ENCODE results near the gene DLX5. TPM values are rescaled to one million over a fixed set of nuclear protein-coding genes. Genes with fewer than 3 reads are reported as not detected.

DLX5 gene
- total and polyA plus RNA-seq, 8 donors = 0.09 TPM; not detected in 7

DNA sequence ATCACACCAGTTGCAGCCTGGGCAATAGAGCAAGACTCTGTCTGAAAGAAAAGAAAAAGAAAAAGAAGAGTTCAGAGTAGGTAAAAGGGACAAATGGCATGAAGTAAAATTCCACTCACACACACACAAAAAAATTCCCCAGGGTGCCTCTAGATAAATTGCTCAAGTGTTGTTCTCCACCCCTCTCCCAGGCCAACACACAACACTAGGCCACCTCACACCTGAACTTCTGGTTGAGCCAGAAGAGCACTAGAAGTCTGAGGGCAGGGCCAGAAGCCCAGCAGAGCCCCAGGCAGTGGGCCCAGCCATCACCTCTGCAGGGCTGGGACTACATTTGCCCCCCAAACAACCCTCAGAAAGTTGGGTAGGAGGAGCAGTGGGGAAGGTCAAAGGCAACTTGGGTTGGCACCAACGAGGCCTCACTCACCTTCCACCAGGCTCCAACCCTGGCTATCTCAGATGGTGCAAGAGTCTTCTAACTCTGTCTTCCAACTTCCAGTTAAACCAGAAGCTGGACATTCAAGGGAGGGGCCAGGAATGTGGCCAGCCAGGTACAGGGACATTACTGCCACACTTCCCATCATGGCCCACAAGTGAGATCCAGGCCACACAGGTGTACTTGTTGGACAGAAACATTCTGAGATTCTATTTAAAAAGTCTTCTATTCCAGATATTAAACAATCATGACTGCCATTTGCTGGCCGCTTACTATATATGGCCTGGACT, 44.9 kb downstream of the DLX5 start:
- Histone ChIP-seq H3K4me1 (no peaks in the 10 kb centered on the region), H3K4me3 (no peak overlapping the region), H3K27me3 (no peaks in the 10 kb centered on the region), H3K9me3 (no peaks in the 10 kb centered on the region), H3K27ac (no peak overlapping the region), H3K36me3 (no peaks in the 10 kb centered on the region)
- 90% methylated on average over 2 of the region's 2 CpGs for WGBS, 2 donors
- ATAC-seq (no peak), DNase-seq (no peak), FAIRE-seq (no peak)
- TF ChIP-seq, protein P1, sequence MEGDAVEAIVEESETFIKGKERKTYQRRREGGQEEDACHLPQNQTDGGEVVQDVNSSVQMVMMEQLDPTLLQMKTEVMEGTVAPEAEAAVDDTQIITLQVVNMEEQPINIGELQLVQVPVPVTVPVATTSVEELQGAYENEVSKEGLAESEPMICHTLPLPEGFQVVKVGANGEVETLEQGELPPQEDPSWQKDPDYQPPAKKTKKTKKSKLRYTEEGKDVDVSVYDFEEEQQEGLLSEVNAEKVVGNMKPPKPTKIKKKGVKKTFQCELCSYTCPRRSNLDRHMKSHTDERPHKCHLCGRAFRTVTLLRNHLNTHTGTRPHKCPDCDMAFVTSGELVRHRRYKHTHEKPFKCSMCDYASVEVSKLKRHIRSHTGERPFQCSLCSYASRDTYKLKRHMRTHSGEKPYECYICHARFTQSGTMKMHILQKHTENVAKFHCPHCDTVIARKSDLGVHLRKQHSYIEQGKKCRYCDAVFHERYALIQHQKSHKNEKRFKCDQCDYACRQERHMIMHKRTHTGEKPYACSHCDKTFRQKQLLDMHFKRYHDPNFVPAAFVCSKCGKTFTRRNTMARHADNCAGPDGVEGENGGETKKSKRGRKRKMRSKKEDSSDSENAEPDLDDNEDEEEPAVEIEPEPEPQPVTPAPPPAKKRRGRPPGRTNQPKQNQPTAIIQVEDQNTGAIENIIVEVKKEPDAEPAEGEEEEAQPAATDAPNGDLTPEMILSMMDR (IDR thresholded peaks at IDR 0.05) = no peak
- intact Hi-C loops (cut with DNase I) = no loop called here

DNA sequence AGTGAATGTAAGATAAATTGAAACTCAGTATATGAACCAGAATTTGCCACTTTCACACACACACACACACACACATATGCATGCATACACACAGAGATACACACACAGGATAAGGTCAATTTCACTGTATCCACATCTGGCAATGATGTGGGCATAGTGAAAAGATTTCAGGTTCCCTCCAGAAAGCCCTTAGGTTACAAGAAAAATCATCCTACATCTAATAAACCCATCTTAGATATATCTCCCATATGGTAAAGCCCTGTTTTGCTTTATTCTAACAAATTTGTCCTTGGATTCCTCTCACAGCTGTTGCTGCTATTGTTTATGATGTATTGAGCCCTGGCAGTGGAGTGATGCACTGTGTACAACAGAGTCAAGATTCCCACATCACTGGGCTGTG, 47.2 kb downstream of the DLX5 start:
- no peaks in the 10 kb centered on the region for H3K27me3 ChIP-seq
- DNase-seq = no peak
- H3K9me3 ChIP-seq = no peaks in the 10 kb centered on the region
- TF ChIP-seq, protein P1 (IDR thresholded peaks at IDR 0.05) = no peak
- intact Hi-C loops (cut with DNase I) = no loop called here
- no peak overlapping the region for H3K27ac ChIP-seq
- H3K36me3 ChIP-seq = no peaks in the 10 kb centered on the region
- no peak overlapping the region for H3K4me3 ChIP-seq
- H3K4me1 ChIP-seq = no peaks in the 10 kb centered on the region
- no peak for ATAC-seq
- no peak for FAIRE-seq

DNA sequence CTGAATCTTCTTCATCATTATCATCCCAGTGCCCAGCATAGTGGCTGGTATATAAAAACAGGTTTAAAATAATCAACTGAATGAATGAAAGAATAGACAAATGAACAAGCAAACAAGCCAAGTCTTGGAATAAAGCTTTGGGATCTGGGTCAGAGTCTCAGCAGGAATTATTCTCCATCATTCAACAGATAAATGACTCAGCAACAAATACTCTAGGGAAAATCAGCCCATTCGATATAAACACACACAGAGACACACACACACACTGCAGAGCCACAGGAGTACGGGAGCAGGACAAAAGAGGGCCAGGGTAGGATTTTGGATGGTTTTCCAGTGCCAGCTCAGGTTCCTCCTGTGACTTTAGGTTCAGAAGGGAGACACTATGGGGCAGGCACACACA, 48.5 kb downstream of the DLX5 start:
- TF ChIP-seq, protein P1 (IDR thresholded peaks at IDR 0.05) = no peak
- intact Hi-C loops (cut with DNase I) = no loop called here
- no peaks in the 10 kb centered on the region for H3K9me3 ChIP-seq
- no peaks in the 10 kb centered on the region for H3K36me3 ChIP-seq
- no peaks in the 10 kb centered on the region for H3K27me3 ChIP-seq
- H3K27ac ChIP-seq = no peak overlapping the region
- no peak overlapping the region for H3K4me3 ChIP-seq
- FAIRE-seq (no peak), DNase-seq (no peak), ATAC-seq (no peak)
- no peaks in the 10 kb centered on the region for H3K4me1 ChIP-seq
- WGBS, 2 donors = 40 to 50% methylated on average over 2 of the region's 2 CpGs

DNA sequence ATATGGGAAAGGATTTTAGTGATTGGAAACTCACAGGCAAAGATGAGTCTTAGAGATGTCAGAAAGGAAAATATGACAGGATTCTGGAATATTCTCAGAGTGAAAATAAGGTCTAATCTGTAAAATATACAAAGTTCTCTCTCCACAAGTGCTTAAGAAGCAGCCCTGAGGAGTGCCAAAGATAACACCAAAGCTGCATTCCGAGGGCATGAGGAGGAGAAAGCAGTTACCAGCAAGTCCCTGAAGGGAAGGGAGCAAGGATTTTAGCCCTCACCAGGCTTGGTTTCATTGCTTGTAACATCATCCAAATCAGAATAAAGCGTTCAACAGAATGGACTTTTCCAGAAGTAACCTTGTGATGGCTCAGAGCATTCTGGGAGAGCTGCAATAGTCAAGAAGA, 50.6 kb downstream of the DLX5 start:
- 39 to 52% methylated on average over 2 of the region's 2 CpGs for WGBS, 2 donors
- Histone ChIP-seq H3K9me3 (no peaks in the 10 kb centered on the region), H3K27me3 (no peaks in the 10 kb centered on the region), H3K4me3 (no peak overlapping the region), H3K27ac (no peak overlapping the region), H3K4me1 (no peaks in the 10 kb centered on the region), H3K36me3 (no peaks in the 10 kb centered on the region)
- TF ChIP-seq, protein P1 (IDR thresholded peaks at IDR 0.05) = no peak
- intact Hi-C loops (cut with DNase I) = no loop called here
- ATAC-seq (no peak), DNase-seq (no peak), FAIRE-seq (no peak)

DNA sequence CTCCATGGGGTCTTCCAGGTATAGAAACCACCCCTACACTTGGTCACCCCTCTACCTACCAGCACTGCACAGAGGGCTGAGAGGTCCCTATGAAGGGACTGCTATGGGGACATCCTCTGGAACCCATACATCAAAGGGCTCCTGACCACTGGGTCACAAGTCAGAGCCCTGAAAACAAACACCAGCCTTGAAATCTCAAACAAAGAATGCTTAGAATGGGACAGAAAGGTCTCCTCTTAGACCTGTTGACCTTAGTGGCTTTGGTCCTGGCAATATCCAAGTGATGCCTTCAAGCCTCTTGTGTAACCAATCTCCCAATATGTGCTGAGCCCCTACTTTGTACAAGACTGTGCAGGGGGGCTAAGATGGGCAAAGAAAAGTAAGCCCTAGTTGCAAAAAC, 53.9 kb downstream of the DLX5 start:
- no peak for DNase-seq
- Histone ChIP-seq H3K4me3 (no peak overlapping the region), H3K36me3 (no peaks in the 10 kb centered on the region), H3K9me3 (no peaks in the 10 kb centered on the region), H3K27me3 (no peaks in the 10 kb centered on the region), H3K4me1 (no peaks in the 10 kb centered on the region), H3K27ac (no peak overlapping the region)
- no peak for FAIRE-seq
- intact Hi-C loops (cut with DNase I) = no loop called here
- TF ChIP-seq, protein P1 (IDR thresholded peaks at IDR 0.05) = no peak
- ATAC-seq = no peak

Other genes starting within 250 kb of the DLX5 start
- not detected for gene DLX6, start 19.3 kb downstream of the DLX5 start, total RNA-seq
- gene DLX6, start 19.3 kb downstream of the DLX5 start, polyA plus RNA-seq = under 1 TPM in 1 of 2 donors, not detected in 1; 0.16 TPM
- gene SDHAF3, start 92.9 kb upstream of the DLX5 start, total RNA-seq = 1 to 10 TPM; 6.0 to 8.6 (median 7.0) TPM
- gene SDHAF3, start 92.9 kb upstream of the DLX5 start, polyA plus RNA-seq = 1 to 10 TPM; 3.4 to 6.0 TPM